Kidney (tissue), 14 donors: ENCODE results near the gene SPP1. TPM values are rescaled to one million over a fixed set of nuclear protein-coding genes. Genes with fewer than 3 reads are reported as not detected.

Experiments
- DNase-seq, 5 donors: peaks; one replicate each; pipeline ENCODE4 v3.0.0-alpha.2; 2013 to 2020
- FAIRE-seq: peaks from 2 replicates; lab custom pipeline; 2012; peaks lifted over from hg19 to GRCh38; lab: Jason Lieb, UNC
- H3K27ac ChIP-seq, 2 donors: one replicate each; pipeline ENCODE4 v1.7.0; 2013; ENCODE audit warnings: low read depth in 2 of 2, low read length in 2 of 2, inconsistent platforms in 1 of 2
- H3K27me3 ChIP-seq: one replicate; pipeline ENCODE4 v1.7.1; 2013; ENCODE audit warnings: low read length, inconsistent platforms; ENCODE audit not compliant: control insufficient read depth, insufficient read depth
- H3K36me3 ChIP-seq, 3 donors: one replicate each; pipeline versions ENCODE4 v1.7.0 to v1.7.1; 2013; ENCODE audit warnings: low read length in 3 of 3, control low read depth in 1 of 3, inconsistent platforms in 1 of 3; ENCODE audit not compliant: insufficient read depth in 3 of 3, control insufficient read depth in 2 of 3
- H3K4me1 ChIP-seq, 3 donors: one replicate each; pipeline versions ENCODE4 v1.7.0 to v1.7.1; 2013; ENCODE audit warnings: low read length in 3 of 3, inconsistent platforms in 1 of 3, low read depth in 1 of 3; ENCODE audit not compliant: control insufficient read depth in 2 of 3, insufficient read depth in 2 of 3
- H3K4me3 ChIP-seq, 3 donors: one replicate each; pipeline versions ENCODE4 v1.7.0 to v1.8.1; 2013; ENCODE audit warnings: low read length in 3 of 3, control low read depth in 1 of 3, inconsistent platforms in 1 of 3
- H3K9ac ChIP-seq, 3 donors: one replicate each; pipeline versions ENCODE4 v1.7.0 to v1.7.1; 2013; ENCODE audit warnings: low read length in 3 of 3, control low read depth in 1 of 3, inconsistent platforms in 1 of 3
- H3K9me3 ChIP-seq, 3 donors: one replicate each; pipeline versions ENCODE4 v1.7.0 to v1.7.1; 2013; ENCODE audit warnings: low read length in 3 of 3, control low read depth in 1 of 3, inconsistent platforms in 1 of 3; ENCODE audit not compliant: control insufficient read depth in 2 of 3, insufficient read depth in 1 of 3
- intact Hi-C: fragments of 100-400 bp; cut with DNase I; formaldehyde crosslinking; loops from one replicate; pipeline ENCODE4 v1.11.1; 2022
- polyA plus RNA-seq: library from polyadenylated mRNA; stranded (reverse); fragments of 350-450 nt; fragmentation: Illumina TruSeq; extraction: RNeasy Lipid Tissue Mini Kit (QIAGEN cat#74804); gene quantifications from one replicate; pipeline ENCODE4 v1.2.3, GENCODE V29; 2014; ENCODE audit warnings: low read depth, low replicate concordance; ENCODE audit not compliant: insufficient read depth
- total RNA-seq: library from RNA; stranded (reverse); fragmentation: NEBNext Ultra II Directional; extraction: Animal tissue kit (Norgen Biotek cat#: 25700); gene quantifications from one replicate; pipeline ENCODE4 v1.2.1, GENCODE V29; 2021
- TF ChIP-seq, protein P1 (sequence below): IDR thresholded peaks from 3 replicates; pipeline ENCODE4 v1.5.1; 2012; ENCODE audit warnings: mild to moderate bottlenecking, moderate library complexity, borderline replicate concordance; ENCODE audit not compliant: insufficient read depth; ENCODE audit errors: extremely low read depth
- donor health status: control.
- donor health status: control.
- donor health status: control.
- donor health status: control.
- donor health status: control.
- donor health status: DM: yes; HTN: yes; CAD: no.
- donor health status: Normal renal cell carcinoma (clear cell type).

Gene SPP1
- total and polyA plus RNA-seq, 2 donors from 2014 or later, result 5,484 to 6,594 TPM

DNA sequence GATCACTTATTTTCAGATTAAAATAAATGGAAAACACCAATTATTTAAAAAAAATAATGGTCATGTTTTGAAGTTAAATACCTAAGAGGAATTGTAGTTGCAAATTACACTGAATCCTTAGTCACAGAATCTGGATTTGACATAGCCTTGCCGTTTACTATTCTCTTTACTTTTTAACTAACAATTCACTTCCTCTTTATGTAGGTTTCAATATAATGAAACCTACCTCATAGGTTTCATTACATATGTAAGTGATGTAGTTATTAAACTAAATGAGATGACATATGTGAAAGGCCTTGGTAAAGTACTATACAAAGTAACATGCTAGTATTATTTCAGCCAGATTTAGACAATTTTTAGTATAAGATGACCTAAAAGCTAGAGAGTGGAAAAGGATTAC lies 6.5 kb downstream of the SPP1 start:
- Histone ChIP-seq H3K4me3 (no peak overlapping the region), H3K27ac (no peak overlapping the region), H3K27me3 (no peaks in the 10 kb centered on the region), H3K9me3 (no peaks in the 10 kb centered on the region), H3K4me1 (no peaks in the 10 kb centered on the region), H3K36me3 (peaks cover 0 to 19% (median 7%) of the 10 kb centered on the region in 3 donors), H3K9ac (no peak overlapping the region)
- TF ChIP-seq, protein P1, sequence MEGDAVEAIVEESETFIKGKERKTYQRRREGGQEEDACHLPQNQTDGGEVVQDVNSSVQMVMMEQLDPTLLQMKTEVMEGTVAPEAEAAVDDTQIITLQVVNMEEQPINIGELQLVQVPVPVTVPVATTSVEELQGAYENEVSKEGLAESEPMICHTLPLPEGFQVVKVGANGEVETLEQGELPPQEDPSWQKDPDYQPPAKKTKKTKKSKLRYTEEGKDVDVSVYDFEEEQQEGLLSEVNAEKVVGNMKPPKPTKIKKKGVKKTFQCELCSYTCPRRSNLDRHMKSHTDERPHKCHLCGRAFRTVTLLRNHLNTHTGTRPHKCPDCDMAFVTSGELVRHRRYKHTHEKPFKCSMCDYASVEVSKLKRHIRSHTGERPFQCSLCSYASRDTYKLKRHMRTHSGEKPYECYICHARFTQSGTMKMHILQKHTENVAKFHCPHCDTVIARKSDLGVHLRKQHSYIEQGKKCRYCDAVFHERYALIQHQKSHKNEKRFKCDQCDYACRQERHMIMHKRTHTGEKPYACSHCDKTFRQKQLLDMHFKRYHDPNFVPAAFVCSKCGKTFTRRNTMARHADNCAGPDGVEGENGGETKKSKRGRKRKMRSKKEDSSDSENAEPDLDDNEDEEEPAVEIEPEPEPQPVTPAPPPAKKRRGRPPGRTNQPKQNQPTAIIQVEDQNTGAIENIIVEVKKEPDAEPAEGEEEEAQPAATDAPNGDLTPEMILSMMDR, result no peak
- intact Hi-C loops, result no loop called here
- peak; percentile 23 for FAIRE-seq
- DNase-seq, result no peak

DNA sequence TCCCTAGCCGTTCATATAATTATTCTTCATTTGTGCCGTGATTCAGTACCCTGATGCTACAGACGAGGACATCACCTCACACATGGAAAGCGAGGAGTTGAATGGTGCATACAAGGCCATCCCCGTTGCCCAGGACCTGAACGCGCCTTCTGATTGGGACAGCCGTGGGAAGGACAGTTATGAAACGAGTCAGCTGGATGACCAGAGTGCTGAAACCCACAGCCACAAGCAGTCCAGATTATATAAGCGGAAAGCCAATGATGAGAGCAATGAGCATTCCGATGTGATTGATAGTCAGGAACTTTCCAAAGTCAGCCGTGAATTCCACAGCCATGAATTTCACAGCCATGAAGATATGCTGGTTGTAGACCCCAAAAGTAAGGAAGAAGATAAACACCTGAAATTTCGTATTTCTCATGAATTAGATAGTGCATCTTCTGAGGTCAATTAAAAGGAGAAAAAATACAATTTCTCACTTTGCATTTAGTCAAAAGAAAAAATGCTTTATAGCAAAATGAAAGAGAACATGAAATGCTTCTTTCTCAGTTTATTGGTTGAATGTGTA lies 7.0 kb downstream of the SPP1 start:
- intact Hi-C loops, result no loop called here
- Histone ChIP-seq H3K4me3 (no peak overlapping the region), H3K9me3 (no peaks in the 10 kb centered on the region), H3K27me3 (no peaks in the 10 kb centered on the region), H3K4me1 (no peaks in the 10 kb centered on the region), H3K9ac (peak overlapping the region in 1 of 3 donors; percentile 19), H3K27ac (no peak overlapping the region), H3K36me3 (peaks cover 0 to 19% (median 7%) of the 10 kb centered on the region in 3 donors)
- TF ChIP-seq, protein P1, result no peak
- DNase-seq (no peak), FAIRE-seq (no peak)

DNA sequence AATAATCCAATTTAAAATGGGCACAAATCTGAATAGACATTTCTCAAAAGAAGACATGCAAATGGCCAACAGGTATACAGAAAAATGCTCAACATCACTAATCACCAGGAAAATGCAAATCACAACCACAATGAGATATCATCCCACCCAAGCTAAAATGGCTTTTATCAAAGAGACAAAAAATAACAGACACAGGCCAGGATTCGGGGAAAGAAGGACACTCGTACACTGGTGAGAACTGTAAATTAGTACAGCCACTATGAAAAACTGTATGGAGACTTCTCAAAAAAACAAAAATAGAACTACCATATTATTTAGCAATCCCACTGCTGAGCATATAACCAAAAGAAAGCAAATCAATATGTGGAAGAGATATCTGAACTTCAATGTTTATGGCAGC lies 8.5 kb downstream of the SPP1 start:
- DNase-seq, result no peak
- Histone ChIP-seq H3K9me3 (no peaks in the 10 kb centered on the region), H3K27ac (no peak overlapping the region), H3K36me3 (peaks cover 0 to 19% (median 2%) of the 10 kb centered on the region in 3 donors), H3K27me3 (no peaks in the 10 kb centered on the region), H3K9ac (no peak overlapping the region), H3K4me1 (no peaks in the 10 kb centered on the region), H3K4me3 (no peak overlapping the region)
- FAIRE-seq, result no peak
- TF ChIP-seq, protein P1, result no peak
- intact Hi-C loops, result no loop called here
